Common myeloid progenitor, CD34-positive (primary cell): ENCODE results near the gene MEIOB.
"Not testable (repeated sequence)": the region's sequence is repeated elsewhere in the genome, so short reads cannot be mapped to it uniquely, and the experiment has no call there.

Source experiments
- CTCF ChIA-PET: fragments of 350-600 bp; sonication (Branson Sonifier 250); formaldehyde crosslinking; loops from one replicate; lab custom pipeline; 2021; ENCODE audit warnings: antibody characterized with exemption; lab: Charles Lee
- POLR2A ChIA-PET: fragments of 350-600 bp; sonication (Branson Sonifier 250); formaldehyde crosslinking; loops from one replicate; lab custom pipeline; 2021; ENCODE audit warnings: antibody characterized with exemption; lab: Charles Lee
- DNase-seq, 3 donors: peaks; one replicate each; pipeline versions ENCODE4 v3.0.0 to v3.0.0-alpha.2; 2013
- H3K27ac ChIP-seq, 2 experiments: 1 replicate in 1 of 2; 2 replicates in 1 of 2; pipeline ENCODE4 v1.7.0; 2013; ENCODE audit warnings: inconsistent platforms in 2 of 2, low read length in 2 of 2, mild to moderate bottlenecking in 2 of 2, low read depth in 1 of 2, moderate library complexity in 1 of 2; ENCODE audit not compliant: severe bottlenecking in 2 of 2, insufficient read depth in 1 of 2, poor library complexity in 1 of 2
- H3K27me3 ChIP-seq, 5 experiments: replicated peaks in 2 of 5; 1 replicate in 3 of 5; 2 replicates in 2 of 5; pipeline versions ENCODE4 v1.6.1 to v1.7.0; 2013; ENCODE audit warnings: low read length in 4 of 5, mild to moderate bottlenecking in 2 of 5, moderate library complexity in 2 of 5, inconsistent platforms in 1 of 5; ENCODE audit not compliant: insufficient read depth in 5 of 5, control insufficient read depth in 4 of 5
- H3K36me3 ChIP-seq, 4 experiments: 1 replicate in 2 of 4; 2 replicates in 2 of 4; pipeline versions ENCODE4 v1.6.1 to v1.7.0; 2013; ENCODE audit warnings: low read length in 3 of 4, control low read depth in 1 of 4, mild to moderate bottlenecking in 1 of 4; ENCODE audit not compliant: control insufficient read depth in 4 of 4, insufficient read depth in 4 of 4
- H3K4me1 ChIP-seq, 4 experiments: 1 replicate in 3 of 4; 2 replicates in 1 of 4; pipeline versions ENCODE4 v1.6.1 to v1.7.1; 2013; ENCODE audit warnings: low read length in 3 of 4, mild to moderate bottlenecking in 3 of 4, control low read depth in 1 of 4, inconsistent platforms in 1 of 4, moderate library complexity in 1 of 4; ENCODE audit not compliant: control insufficient read depth in 4 of 4, insufficient read depth in 4 of 4; ENCODE audit errors: control extremely low read depth in 1 of 4
- H3K4me3 ChIP-seq, 7 experiments: 1 replicate in 4 of 7; 2 replicates in 3 of 7; pipeline versions ENCODE4 v1.5.1 to v1.7.0; 2013; ENCODE audit warnings: mild to moderate bottlenecking in 7 of 7, low read length in 6 of 7, moderate library complexity in 6 of 7, inconsistent platforms in 2 of 7, low read depth in 2 of 7, control low read depth in 1 of 7; ENCODE audit not compliant: insufficient read depth in 4 of 7, control insufficient read depth in 1 of 7; ENCODE audit errors: extremely low read depth in 1 of 7
- H3K9me3 ChIP-seq, 5 experiments: 1 replicate in 4 of 5; 2 replicates in 1 of 5; pipeline versions ENCODE4 v1.6.1 to v1.7.1; 2013; ENCODE audit warnings: low read length in 4 of 5, mild to moderate bottlenecking in 2 of 5, inconsistent platforms in 1 of 5, low read depth in 1 of 5, moderate library complexity in 1 of 5; ENCODE audit not compliant: control insufficient read depth in 4 of 5, insufficient read depth in 2 of 5; ENCODE audit errors: control extremely low read depth in 1 of 5
- WGBS: methylation state at CpG from one replicate; pipeline ENCODE4 v1.1.5; 2013; ENCODE audit not compliant: insufficient coverage; 5-methylcytosine and 5-hydroxymethylcytosine counted together

Gene MEIOB

DNA sequence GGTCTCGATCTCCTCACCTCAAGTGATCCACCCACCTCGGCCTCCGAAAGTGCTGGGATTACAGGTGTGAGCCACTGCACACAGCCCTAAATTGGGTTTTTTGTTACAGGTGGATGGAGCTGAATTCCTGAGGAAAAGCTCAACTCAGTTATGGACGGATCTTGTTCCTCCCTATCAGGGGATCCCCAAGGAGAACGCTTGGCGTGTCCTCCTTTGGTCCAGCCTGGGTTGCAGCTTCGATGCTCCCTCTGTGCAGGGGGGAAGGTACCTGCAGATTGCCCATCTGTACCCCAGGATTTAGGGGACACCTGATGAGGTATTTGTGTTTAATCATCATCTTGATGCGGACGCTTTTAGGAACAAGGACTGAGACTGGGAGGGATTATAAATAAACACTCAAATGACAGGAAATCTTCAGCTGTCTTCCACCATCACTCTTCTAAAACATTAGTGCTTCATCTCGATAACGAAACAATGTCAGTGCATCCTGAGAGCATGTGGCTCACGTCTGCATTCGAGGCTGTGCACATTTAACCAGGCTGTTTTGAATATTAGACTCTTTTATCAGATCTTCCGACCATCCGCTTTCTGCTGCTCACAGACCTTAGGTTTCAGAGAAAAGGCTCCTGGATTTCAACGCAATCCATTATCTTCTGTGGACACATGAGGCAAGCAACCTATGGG is 18.2 kb upstream of the MEIOB start:
- H3K27me3 ChIP-seq = peaks cover 0 to 36% (median 12%) of the 10 kb centered on the region in 5 experiments
- no peaks in the 10 kb centered on the region for H3K9me3 ChIP-seq
- no peaks in the 10 kb centered on the region for H3K36me3 ChIP-seq
- DNase-seq = no peak
- WGBS = 80% methylated on average over 12 of the region's 16 CpGs
- H3K27ac ChIP-seq = no peak overlapping the region
- CTCF ChIA-PET = interaction anchor here (1.0 kb wide), 2 partner anchors 9 to 33 kb away, joined by 3 read pairs; no protein-coding TSS in a partner anchor
- POLR2A ChIA-PET = interaction anchor here (0.6 kb wide), 1 partner anchor 11 kb away, joined by 3 read pairs; no protein-coding TSS in a partner anchor
- no peak overlapping the region for H3K4me3 ChIP-seq
- no peaks in the 10 kb centered on the region for H3K4me1 ChIP-seq

DNA sequence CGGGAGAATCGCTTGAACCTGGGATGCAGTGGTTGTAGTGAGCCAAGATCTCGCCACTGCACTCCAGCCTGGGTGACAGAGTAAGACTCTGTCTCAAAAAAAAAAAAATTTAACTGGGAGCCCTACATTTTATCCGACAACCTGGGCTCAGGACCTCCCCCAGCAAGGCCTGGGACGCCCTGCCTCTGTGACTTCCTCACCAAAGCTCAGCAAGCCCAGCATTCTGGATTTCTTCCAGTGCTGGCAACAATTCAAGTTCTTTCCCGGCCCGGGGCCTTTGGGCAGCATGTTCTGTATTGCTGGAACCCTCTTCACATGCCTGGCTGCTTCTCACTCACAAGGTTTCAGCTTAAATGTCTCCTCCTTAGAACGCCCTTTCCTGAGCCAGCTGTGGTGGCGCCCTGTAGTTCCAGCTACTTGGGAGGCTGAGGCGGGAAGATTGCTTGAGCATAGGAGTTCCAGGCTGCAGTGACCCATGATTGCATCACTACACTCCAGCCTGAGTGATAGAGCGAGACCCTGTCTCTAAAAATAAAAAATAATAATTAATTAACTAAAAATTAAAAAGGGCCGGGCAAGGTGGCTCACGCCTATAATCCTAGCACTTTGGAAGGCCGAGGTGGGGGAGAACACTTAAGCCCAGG is 15.9 kb upstream of the MEIOB start:
- 95% methylated on average over 9 of the region's 14 CpGs for WGBS
- ChIA-PET CTCF (no interaction called here), POLR2A (no interaction called here)
- Histone ChIP-seq H3K4me3 (no peak overlapping the region), H3K36me3 (no peaks in the 10 kb centered on the region), H3K9me3 (no peaks in the 10 kb centered on the region), H3K4me1 (no peaks in the 10 kb centered on the region), H3K27me3 (peaks cover 0 to 32% (median 15%) of the 10 kb centered on the region in 5 experiments), H3K27ac (no peak overlapping the region)
- DNase-seq = no peak

DNA sequence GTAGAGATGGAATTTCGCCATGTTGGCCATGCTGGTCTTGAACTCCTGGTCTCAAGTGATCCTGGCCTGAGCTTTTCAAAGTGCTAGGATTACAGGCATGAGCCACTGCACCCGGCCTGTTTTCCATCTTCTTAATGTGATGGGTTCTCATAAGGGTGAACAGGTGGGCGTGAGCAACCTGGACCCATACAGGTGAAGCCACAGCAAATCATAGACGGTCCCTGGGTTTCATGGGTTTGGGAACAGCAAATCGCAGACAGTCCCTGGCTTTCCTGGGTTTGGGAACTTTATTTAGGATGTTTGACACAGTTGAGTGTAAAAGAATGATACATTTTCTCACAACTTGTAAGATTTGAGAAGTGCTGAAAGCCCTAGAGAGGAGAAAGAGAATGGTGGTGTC is 12.9 kb upstream of the MEIOB start:
- ChIA-PET CTCF (interaction anchor here (0.8 to 1.6 kb wide), 2 partner anchors 13 to 17 kb away, joined by 3 to 5 read pairs; no protein-coding TSS in a partner anchor), POLR2A (interaction anchor here (0.7 kb wide), 1 partner anchor 15 kb away, joined by 3 read pairs; no protein-coding TSS in a partner anchor)
- H3K4me3 ChIP-seq = no peak overlapping the region
- H3K4me1 ChIP-seq = no peaks in the 10 kb centered on the region
- no peaks in the 10 kb centered on the region for H3K36me3 ChIP-seq
- no peaks in the 10 kb centered on the region for H3K9me3 ChIP-seq
- peaks cover 0 to 14% (median 10%) of the 10 kb centered on the region in 5 experiments for H3K27me3 ChIP-seq
- DNase-seq = no peak
- no peak overlapping the region for H3K27ac ChIP-seq
- 87% methylated on average over 5 of the region's 5 CpGs for WGBS

DNA sequence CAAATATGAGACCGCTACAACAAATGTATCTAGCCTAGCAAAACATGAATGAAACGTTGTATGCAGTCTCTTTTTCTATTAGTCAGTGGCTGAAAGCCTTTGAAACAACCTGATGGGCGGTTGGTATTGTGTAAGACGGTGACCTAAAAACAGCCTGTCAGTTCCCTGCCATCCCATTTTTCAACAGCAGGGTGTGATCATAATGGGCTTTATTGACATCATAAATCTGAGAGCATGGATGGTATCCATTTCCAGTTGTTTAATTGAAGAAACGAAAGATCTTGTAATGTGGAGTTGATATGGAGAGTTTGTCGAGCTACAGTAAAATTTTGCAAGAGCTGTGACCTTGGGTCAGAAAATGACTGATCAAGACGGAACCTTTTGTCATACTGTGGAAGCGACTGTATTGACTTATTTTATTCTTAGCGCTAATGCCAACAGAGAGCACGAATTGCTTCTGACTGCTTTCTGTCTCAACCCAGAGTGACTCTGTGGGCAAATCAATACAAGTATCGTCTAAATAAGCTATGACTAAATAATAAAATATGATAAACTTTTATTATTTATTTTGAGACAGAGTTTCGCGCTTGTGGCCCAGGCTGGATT is 12.3 kb upstream of the MEIOB start:
- CTCF ChIA-PET = interaction anchor here (0.8 to 1.6 kb wide), 2 partner anchors 14 to 18 kb away, joined by 3 to 5 read pairs; no protein-coding TSS in a partner anchor
- DNase-seq = peak; percentile 22 to 70 (median 65)
- Histone ChIP-seq H3K36me3 (no peaks in the 10 kb centered on the region), H3K4me1 (no peaks in the 10 kb centered on the region), H3K4me3 (no peak overlapping the region), H3K9me3 (no peaks in the 10 kb centered on the region), H3K27me3 (peaks cover 5 to 14% (median 9%) of the 10 kb centered on the region in 5 experiments), H3K27ac (no peak overlapping the region)
- WGBS = 67% methylated on average over 11 of the region's 13 CpGs
- POLR2A ChIA-PET = no interaction called here

DNA sequence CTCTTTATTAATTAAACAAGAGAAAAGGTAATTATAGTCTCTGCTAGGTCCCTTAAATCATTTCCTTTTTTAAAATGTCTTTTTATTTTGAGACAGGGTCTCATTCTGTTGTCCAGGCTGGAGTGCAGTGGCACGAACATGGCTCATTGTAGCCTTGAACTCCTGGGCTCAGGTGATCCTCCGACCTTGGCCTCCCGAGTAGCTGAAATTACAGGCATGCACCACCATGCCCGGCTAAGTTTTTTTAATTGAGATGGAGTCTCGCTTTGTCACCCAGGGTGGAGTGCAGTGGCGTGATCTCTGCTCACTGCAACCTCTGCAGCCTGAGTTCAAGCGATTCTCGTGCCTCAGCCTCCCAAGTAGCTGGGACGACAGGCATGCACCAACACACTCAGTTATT is 9.2 kb upstream of the MEIOB start:
- DNase-seq, POLR2A ChIA-PET, H3K4me1 ChIP-seq, H3K27ac ChIP-seq, H3K9me3 ChIP-seq, H3K36me3 ChIP-seq, H3K4me3 ChIP-seq: not testable (repeated sequence)
- 95% methylated on average over 8 of the region's 9 CpGs for WGBS
- CTCF ChIA-PET = interaction anchor here (0.6 to 0.7 kb wide), 2 partner anchors 9 to 16 kb away, joined by 3 read pairs; no protein-coding TSS in a partner anchor
- peaks cover 7 to 33% (median 18%) of the 10 kb centered on the region in 5 experiments for H3K27me3 ChIP-seq

DNA sequence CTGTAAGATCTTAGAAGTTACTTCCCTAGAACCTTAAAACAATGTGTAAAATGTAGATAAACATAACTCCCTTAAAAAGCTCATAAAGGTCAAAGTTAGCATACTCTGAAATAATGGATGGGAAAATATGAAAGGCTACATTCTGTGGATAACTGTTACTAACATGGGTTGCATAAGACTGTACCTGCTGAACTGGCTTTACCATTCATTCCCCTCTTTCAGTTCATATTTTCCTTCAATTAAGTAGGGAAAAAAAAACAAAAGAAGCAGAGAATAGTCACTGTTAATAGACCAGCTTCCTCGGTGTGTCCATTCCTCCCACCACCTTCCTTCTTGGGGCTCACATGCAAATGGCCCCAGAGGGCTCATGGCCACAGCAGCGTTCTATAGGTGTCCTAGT is 7.5 kb upstream of the MEIOB start:
- 47% methylated on average over 2 of the region's 2 CpGs for WGBS
- CTCF ChIA-PET = interaction anchor here (0.6 to 1.7 kb wide), 3 partner anchors 16 to 627 kb away, joined by 3 to 4 read pairs (median 4); no protein-coding TSS in a partner anchor

More for the DNA sequence above, 7.5 kb upstream of the MEIOB start:
- no peaks in the 10 kb centered on the region for H3K36me3 ChIP-seq
- H3K4me1 ChIP-seq = no peaks in the 10 kb centered on the region
- H3K27ac ChIP-seq = no peak overlapping the region
- H3K4me3 ChIP-seq = no peak overlapping the region
- H3K27me3 ChIP-seq = peaks cover 10 to 42% (median 17%) of the 10 kb centered on the region in 5 experiments
- H3K9me3 ChIP-seq = no peaks in the 10 kb centered on the region
- no peak for DNase-seq
- POLR2A ChIA-PET = interaction anchor here (0.6 kb wide), 1 partner anchor 10 kb away, joined by 3 read pairs; no protein-coding TSS in a partner anchor
